ENCODE results near the gene AP5Z1. TPM values are rescaled to one million over a fixed set of nuclear protein-coding genes. Genes with fewer than 3 reads are reported as not detected.
A peak's percentile ranks its signal among the peaks of the same experiment; 100 is the strongest.

The AP5Z1 gene, protein sequence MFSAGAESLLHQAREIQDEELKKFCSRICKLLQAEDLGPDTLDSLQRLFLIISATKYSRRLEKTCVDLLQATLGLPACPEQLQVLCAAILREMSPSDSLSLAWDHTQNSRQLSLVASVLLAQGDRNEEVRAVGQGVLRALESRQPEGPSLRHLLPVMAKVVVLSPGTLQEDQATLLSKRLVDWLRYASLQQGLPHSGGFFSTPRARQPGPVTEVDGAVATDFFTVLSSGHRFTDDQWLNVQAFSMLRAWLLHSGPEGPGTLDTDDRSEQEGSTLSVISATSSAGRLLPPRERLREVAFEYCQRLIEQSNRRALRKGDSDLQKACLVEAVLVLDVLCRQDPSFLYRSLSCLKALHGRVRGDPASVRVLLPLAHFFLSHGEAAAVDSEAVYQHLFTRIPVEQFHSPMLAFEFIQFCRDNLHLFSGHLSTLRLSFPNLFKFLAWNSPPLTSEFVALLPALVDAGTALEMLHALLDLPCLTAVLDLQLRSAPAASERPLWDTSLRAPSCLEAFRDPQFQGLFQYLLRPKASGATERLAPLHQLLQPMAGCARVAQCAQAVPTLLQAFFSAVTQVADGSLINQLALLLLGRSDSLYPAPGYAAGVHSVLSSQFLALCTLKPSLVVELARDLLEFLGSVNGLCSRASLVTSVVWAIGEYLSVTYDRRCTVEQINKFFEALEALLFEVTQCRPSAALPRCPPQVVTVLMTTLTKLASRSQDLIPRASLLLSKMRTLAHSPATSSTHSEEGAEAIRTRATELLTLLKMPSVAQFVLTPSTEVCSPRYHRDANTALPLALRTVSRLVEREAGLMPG
- 10 to 100 TPM in 11 of 12 donors, not detected in 1; 10.3 to 17.8 (median 13.4) TPM for polyA plus RNA-seq (ENCODE audit: insufficient read length in 12 of 12)
- long read RNA-seq, donor 1, partial matches to known transcripts, result 0 of 2 reads
- long read RNA-seq, donor 1, other reads (novel, unspliced or antisense), result 0 of 2 reads
- long read RNA-seq, donor 2, partial matches to known transcripts, result 0 of 2 reads
- long read RNA-seq, donor 2, other reads (novel, unspliced or antisense), result 0 of 2 reads
- long read RNA-seq, donor 3, partial matches to known transcripts, result 5 of 5 reads
- long read RNA-seq, donor 3, other reads (novel, unspliced or antisense), result 0 of 5 reads
- long read RNA-seq, donor 4, partial matches to known transcripts, result 0 of 3 reads
- long read RNA-seq, donor 4, other reads (novel, unspliced or antisense), result 0 of 3 reads
- long read RNA-seq, donor 5, transcript AP5Z1-201 (17 exons, 2,889 nt), result major isoform, 5 of 5 reads
- long read RNA-seq, donor 5, partial matches to known transcripts, result 0 of 5 reads
- long read RNA-seq, donor 5, other reads (novel, unspliced or antisense), result 0 of 5 reads
- long read RNA-seq, donor 6, partial matches to known transcripts, result 0 of 2 reads
- long read RNA-seq, donor 6, other reads (novel, unspliced or antisense), result 0 of 2 reads
- long read RNA-seq, donor 7, partial matches to known transcripts, result 0 of 2 reads
- long read RNA-seq, donor 7, other reads (novel, unspliced or antisense), result 0 of 2 reads
- long read RNA-seq, donor 8, partial matches to known transcripts, result 5 of 10 reads
- long read RNA-seq, donor 8, other reads (novel, unspliced or antisense), result 0 of 10 reads
- long read RNA-seq, donor 9, partial matches to known transcripts, result 0 of 3 reads
- long read RNA-seq, donor 9, other reads (novel, unspliced or antisense), result 0 of 3 reads
- long read RNA-seq, donor 10, partial matches to known transcripts, result 0 of 4 reads
- long read RNA-seq, donor 10, other reads (novel, unspliced or antisense), result 0 of 4 reads
- long read RNA-seq, donor 11, partial matches to known transcripts, result 6 of 9 reads
- long read RNA-seq, donor 11, other reads (novel, unspliced or antisense), result 0 of 9 reads

DNA sequence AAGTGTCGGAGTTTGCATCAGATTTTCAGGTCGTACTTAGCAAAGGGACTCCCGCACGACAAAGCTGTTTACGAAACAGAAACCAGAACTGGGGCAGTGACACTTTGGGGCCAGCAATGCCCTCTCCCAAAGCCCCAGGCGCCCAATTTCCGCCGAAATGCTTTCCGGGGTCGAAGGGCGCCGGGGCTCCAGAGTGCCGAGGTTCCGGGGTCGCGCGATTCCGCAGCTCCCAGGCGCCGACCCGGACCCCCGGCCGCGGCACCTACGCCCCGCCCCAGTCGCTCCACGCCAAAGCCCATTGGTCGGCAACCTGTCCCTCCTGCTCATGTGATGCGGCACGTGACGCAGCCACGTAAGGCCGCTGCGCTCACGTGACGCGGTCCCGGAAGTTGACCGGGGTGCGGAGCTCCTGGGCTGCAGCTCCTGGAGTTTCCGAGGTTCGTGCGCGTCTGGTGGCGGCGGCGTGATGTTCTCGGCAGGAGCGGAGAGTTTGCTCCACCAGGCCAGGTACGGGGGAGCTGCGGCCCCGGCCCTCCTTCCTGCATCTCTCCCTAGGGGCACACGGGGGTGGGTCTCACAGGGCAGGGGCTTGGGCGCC, at the start of gene AP5Z1:
TSS of gene AP5Z1 (plus strand) at position 374 of the 598 bp plus-strand sequence. CDS start at position 467, 93 bp downstream.
- DNase-seq, result peak; percentile 97

DNA sequence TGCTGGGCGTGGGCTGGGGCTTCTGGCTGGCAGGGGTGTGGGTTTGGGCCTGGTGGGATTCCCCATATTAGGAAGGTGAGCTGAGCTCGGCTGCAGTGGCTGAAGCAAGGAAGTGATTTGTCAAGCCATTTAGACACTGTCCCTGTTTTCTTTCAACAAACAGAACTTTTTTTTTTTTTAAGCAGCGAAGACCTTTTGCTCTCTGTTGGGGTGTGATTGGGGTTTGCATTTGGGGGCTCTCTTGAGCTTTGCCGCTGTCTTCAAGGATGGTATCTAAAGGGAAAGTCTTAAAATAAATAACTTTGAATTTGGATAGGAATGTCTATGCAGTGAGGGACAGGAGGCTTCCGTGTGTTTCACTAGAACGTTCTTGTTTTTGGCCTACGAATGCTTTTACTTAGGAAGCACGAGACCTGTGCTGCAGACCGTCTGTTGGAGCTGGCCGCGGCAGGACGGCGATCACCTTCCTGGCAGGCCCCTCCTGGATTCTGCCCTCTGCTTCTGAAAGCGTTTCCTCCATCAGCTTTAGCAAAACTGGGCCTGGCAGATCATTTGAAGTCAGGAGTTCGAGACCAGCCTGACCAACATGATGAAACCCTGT, 49.5 kb upstream of the AP5Z1 start:
- no peak for DNase-seq

DNA sequence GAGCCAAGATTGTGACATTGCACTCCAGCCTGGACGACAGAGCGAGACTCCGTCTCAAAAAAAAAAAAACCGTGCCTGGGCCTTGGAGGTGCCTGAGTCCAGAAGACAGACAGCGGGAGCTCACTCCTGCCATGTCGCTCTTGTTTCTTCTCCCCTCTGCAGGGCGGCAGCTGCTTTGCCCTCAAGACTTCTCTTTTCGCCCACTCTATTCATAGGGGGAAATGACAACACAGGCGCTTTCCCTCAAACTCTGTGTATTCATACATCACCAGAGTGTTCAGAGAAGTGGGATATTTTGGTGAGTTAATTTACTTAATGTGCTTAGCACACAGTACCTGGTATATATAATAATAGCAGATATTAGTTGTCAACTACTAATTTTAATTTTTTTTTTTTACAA, 48.9 kb upstream of the AP5Z1 start:
- no peak for DNase-seq

- no peak for DNase-seq
Observed at GRCh38 chr7:4727914-4728705, 47.3 kb upstream of the AP5Z1 start.

DNA sequence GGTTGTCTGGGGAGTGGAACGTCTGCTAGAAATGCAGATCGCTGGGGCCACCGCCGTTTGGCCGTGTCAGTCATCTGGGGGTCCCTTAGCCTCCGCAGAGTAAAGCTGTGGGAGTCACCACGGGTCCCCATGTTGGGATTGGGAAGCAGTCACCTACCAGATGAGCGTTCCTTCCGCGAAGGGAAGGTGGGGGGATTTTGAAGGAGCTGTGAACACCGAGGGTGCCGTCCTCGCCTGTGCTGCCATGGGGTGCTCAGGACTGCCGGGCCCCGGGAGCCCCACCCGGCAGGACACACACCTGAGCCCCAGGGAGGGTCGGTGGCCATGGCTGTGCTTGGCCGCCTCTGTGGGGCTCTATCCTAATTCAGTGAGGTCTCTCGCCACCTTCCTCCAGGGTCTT, 46.2 kb upstream of the AP5Z1 start:
- no peak for DNase-seq

DNA sequence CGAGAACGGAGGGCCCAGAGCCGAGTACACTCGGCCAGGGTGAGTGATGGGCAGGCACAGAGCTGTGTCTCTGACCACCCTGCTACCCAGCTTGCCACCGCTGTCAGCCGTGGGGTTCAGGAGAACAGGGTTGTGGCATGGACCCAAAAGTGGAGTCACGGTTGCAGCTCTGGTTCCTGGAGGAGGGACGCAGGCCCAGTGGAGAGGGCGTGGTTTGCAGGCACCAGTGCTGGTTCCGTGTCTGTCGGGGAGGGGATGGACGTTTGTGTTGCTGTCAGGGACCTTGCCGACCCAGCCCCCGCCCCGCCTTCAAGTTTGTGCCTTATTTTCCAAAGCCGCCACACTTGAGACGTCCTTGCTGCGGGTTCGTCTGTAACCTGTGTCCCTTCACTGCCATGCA, 45.1 kb upstream of the AP5Z1 start:
- DNase-seq, result no peak

GRCh38 chr7:4730971-4731370, 44.5 kb upstream of the AP5Z1 start:
- DNase-seq, result no peak

DNA sequence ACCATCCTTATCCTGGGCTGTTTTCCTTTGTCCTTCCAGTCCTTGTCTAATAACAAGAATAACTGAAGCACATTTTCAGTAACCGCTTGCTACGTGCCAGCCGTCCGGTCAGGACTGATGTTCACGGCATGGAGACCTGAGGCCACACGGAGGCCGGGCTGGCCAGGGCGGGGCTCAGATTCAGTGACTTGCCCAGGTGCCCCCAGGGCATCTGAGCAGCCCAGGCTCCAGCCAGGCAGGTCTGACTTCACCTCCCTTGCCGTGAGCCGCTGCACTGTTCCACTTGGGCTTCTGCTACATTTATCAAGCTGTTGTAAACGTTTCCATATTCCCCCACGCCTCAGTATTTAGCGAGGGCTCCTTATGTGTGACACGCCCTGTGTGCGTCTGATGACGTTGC, 43.6 kb upstream of the AP5Z1 start:
- DNase-seq, result no peak

GRCh38 chr7:4733936-4734528, 41.4 kb upstream of the AP5Z1 start:
- DNase-seq, result no peak

GRCh38 chr7:4734587-4735345, 40.7 kb upstream of the AP5Z1 start:
- no peak for DNase-seq

DNA sequence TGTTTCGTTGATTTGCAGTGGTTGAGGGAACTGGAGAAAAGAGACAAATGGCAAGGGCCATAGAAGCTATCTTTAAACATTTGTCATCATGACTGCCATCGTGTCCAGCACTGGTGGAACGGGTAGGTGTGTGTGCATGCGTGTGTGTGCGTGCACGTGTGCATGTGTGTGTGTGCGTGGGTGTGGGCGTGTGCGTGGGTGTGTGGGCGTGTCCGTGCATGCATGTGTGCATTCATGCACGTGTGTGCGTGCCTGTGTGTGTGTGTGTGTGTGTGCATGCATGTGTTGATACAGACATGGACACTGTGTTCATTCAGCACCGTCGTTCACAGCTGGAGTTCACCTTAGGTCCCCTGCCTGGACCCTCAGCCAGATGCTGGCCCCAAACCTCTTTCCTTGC, 38.1 kb upstream of the AP5Z1 start:
- no peak for DNase-seq

DNA sequence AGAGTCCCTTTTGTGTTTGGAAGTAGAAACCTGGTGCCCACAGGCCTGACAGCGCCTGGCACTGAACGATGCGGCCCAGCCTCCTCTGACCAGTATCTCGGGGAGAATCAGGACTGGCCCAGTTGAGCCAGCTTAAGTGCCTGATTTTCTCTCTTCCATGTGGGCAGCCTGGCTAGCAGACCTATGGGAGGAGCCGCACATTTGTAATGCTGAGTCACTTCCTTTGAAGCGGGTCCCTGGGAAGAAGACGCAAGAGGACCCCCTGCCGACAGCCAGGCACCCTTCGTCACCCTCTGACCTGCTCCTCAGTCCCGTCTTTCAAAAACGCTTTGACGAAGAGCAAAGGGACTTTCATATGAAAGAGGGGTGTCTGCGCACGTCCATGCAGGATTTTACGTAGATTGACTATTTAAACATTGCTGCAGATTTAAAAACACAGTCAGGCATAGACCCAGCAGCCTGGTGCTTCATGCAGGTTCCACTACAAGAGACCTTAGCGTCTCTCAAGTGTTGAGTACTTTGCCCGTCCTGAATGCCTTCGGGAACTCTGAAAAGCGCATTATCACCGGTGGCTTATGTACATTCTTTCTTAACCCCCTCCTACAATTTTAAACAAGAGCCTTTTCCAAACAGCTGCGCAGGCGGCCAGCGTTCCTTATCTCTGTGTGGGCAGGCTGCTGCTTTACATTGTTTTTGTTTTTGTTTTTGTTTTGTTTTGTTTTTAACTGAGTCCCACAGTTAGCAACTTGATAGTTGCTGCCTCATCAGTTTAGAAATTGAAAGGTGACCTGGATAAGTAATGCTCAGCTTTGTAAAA, 36.5 kb upstream of the AP5Z1 start:
- no peak for DNase-seq

GRCh38 chr7:4739528-4739992, 35.9 kb upstream of the AP5Z1 start:
- no peak for DNase-seq

GRCh38 chr7:4740796-4741195, 34.6 kb upstream of the AP5Z1 start:
- DNase-seq, result no peak

DNA sequence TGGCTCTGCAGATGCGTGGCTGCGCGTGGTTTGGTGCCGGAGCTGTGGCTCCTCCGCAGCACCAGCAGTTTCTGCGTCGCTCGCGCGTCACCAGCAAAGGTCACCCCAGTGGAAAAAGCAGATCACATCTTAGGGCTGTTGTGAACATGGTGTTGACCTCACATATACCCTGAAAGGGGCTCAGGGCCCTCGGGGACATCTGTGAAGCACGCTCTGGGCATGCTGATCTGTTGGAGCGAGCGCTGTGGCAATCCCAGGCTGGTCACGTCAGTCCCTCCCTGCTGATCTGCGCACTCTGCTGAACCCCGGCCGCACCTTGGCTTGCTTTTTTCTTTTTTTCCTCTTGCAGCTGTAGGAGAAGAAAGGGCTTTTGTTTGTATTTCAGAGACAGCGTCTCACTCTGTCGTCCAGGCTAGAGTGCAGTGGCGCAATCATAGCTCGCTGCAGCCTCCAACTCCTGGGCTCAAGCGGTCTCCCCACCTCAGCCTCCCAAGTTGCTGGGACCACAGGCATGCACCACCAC, 33.3 kb upstream of the AP5Z1 start:
- DNase-seq, result no peak

DNA sequence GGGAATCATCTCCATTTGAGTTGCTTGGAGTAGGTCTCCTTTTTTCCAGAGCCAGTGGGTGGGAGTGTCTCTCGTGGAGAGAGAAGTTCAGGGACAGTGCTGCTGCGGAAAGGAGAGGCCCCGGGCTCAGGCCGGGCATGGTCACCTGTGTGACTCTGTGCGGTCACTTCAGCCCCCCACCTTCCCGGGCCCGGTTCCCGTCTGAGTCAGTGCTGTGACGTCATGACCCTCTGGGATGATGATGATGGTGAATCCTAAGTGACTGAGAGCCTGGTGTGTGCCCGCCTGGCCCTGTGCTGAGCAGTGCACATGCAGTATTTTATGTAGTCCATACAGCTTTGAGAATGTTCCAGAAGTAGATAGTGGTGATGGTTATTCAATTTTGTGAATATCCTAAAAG, 32.6 kb upstream of the AP5Z1 start:
- DNase-seq, result no peak
